Hepatocyte (in vitro differentiated cells): Measurements from ENCODE around the gene TFAP2A. TPM values are rescaled to one million over a fixed set of nuclear protein-coding genes. Genes with fewer than 3 reads are reported as not detected.

Experiments
- DNase-seq: peaks from one replicate; pipeline ENCODE4 v3.0.0-alpha.2; 2016; ENCODE audit warnings: low spot score
- H2AFZ ChIP-seq: fragments of 200-600 bp; sonication (generic); 2 replicates; pipeline ENCODE4 v1.6.0; 2016; ENCODE audit warnings: antibody characterized with exemption, mild to moderate bottlenecking
- H3K27ac ChIP-seq: fragments of 200-600 bp; sonication (generic); 2 replicates; pipeline ENCODE4 v1.5.1; 2016; ENCODE audit warnings: mild to moderate bottlenecking
- H3K27me3 ChIP-seq: fragments of 200-600 bp; sonication (generic); 2 replicates; pipeline ENCODE4 v1.6.1; 2016
- H3K36me3 ChIP-seq: fragments of 200-600 bp; sonication (generic); replicated peaks from 2 replicates; pipeline ENCODE4 v1.5.1; 2016; ENCODE audit warnings: low read depth; ENCODE audit not compliant: insufficient read depth
- H3K4me1 ChIP-seq: fragments of 200-600 bp; sonication (generic); 2 replicates; pipeline ENCODE4 v1.5.1; 2016; ENCODE audit warnings: mild to moderate bottlenecking, moderate library complexity; ENCODE audit not compliant: insufficient read depth
- H3K4me2 ChIP-seq: fragments of 200-600 bp; sonication (generic); 2 replicates; pipeline ENCODE4 v1.6.0; 2016
- H3K4me3 ChIP-seq: fragments of 200-600 bp; sonication (generic); 2 replicates; pipeline ENCODE4 v1.5.1; 2016; ENCODE audit warnings: mild to moderate bottlenecking
- H3K79me2 ChIP-seq: fragments of 200-600 bp; sonication (generic); 2 replicates; pipeline ENCODE4 v1.6.0; 2017; ENCODE audit warnings: mild to moderate bottlenecking
- H3K9me2 ChIP-seq: fragments of 200-600 bp; sonication (generic); replicated peaks from 2 replicates; pipeline ENCODE4 v1.6.0; 2017; ENCODE audit warnings: mild to moderate bottlenecking; ENCODE audit not compliant: insufficient read depth
- H3K9me3 ChIP-seq: fragments of 200-600 bp; sonication (generic); 2 replicates; pipeline ENCODE4 v1.5.1; 2016; ENCODE audit warnings: low read depth, mild to moderate bottlenecking
- H4K20me1 ChIP-seq: fragments of 200-600 bp; sonication (generic); 2 replicates; pipeline ENCODE4 v1.6.0; 2016; ENCODE audit warnings: mild to moderate bottlenecking; ENCODE audit not compliant: insufficient read depth, poor library complexity, severe bottlenecking
- EZH2 ChIP-seq: fragments of 200-600 bp; sonication (generic); IDR thresholded peaks from 2 replicates; pipeline ENCODE4 v1.6.1; 2016; ENCODE audit warnings: antibody characterized with exemption, mild to moderate bottlenecking, borderline replicate concordance
- EZH2phosphoT487 ChIP-seq: fragments of 200-600 bp; sonication (generic); IDR thresholded peaks from one replicate; pipeline ENCODE4 v1.6.1; 2018; ENCODE audit warnings: antibody characterized with exemption, mild to moderate bottlenecking, low read depth, moderate library complexity; ENCODE audit not compliant: unreplicated experiment, severe bottlenecking
- WGBS: methylation state at CpG from one replicate; pipeline ENCODE4 v1.1.6; 2016; ENCODE audit warnings: low lambda C conversion rate; ENCODE audit errors: missing lambda C conversion rate; 5-methylcytosine and 5-hydroxymethylcytosine counted together
- polyA plus RNA-seq: library from polyadenylated mRNA; unstranded; fragments of >200 nt; fragmentation: Nextera tagmentation; extraction: Ambion mirVana; gene quantifications from 2 replicates; pipeline ENCODE4 v1.2.1, GENCODE V29; 2016
- total RNA-seq: library from RNA; depleted of rRNA; stranded (reverse); fragments of >200 nt; gene quantifications from 2 replicates; pipeline ENCODE4 v1.2.3, GENCODE V29; 2014
- TF ChIP-seq, protein P1 (sequence below): fragments of 200-600 bp; sonication (generic); IDR thresholded peaks from 2 replicates; pipeline ENCODE4 v1.5.1; 2016; ENCODE audit warnings: antibody characterized with exemption, mild to moderate bottlenecking; ENCODE audit not compliant: poor library complexity

Gene TFAP2A
- total and polyA plus RNA-seq, 2 experiments from 2014 or later, result 6.2 to 14.9 TPM

- TF ChIP-seq EZH2 (peak; percentile 34), EZH2phosphoT487 (no peak)
- DNase-seq, result no peak
- Histone ChIP-seq H3K36me3 (no peaks in the 10 kb centered on the region), H3K79me2 (no peaks in the 10 kb centered on the region), H3K4me2 (no peak overlapping the region), H3K4me3 (no peak overlapping the region), H3K9me3 (no peaks in the 10 kb centered on the region), H3K27me3 (peaks cover 95% of the 10 kb centered on the region), H3K9me2 (no peaks in the 10 kb centered on the region), H4K20me1 (no peaks in the 10 kb centered on the region), H2AFZ (no peak overlapping the region), H3K4me1 (peaks cover 12% of the 10 kb centered on the region), H3K27ac (no peak overlapping the region)
- 35% methylated on average over 8 of the region's 8 CpGs for WGBS
Observed at GRCh38 chr6:10393544-10394225, 21.2 kb downstream of the TFAP2A start.

GRCh38 chr6:10391799-10392198 is 23.1 kb downstream of the TFAP2A start:
- no peaks in the 10 kb centered on the region for H3K9me2 ChIP-seq
- peaks cover 12% of the 10 kb centered on the region for H3K4me1 ChIP-seq
- no peak overlapping the region for H3K4me2 ChIP-seq
- no peaks in the 10 kb centered on the region for H3K79me2 ChIP-seq
- H3K4me3 ChIP-seq, result no peak overlapping the region
- WGBS, result 29% methylated on average over 10 of the region's 10 CpGs
- H2AFZ ChIP-seq, result no peak overlapping the region
- DNase-seq, result no peak
- TF ChIP-seq EZH2phosphoT487 (no peak), EZH2 (no peak)
- TF ChIP-seq, protein P1, sequence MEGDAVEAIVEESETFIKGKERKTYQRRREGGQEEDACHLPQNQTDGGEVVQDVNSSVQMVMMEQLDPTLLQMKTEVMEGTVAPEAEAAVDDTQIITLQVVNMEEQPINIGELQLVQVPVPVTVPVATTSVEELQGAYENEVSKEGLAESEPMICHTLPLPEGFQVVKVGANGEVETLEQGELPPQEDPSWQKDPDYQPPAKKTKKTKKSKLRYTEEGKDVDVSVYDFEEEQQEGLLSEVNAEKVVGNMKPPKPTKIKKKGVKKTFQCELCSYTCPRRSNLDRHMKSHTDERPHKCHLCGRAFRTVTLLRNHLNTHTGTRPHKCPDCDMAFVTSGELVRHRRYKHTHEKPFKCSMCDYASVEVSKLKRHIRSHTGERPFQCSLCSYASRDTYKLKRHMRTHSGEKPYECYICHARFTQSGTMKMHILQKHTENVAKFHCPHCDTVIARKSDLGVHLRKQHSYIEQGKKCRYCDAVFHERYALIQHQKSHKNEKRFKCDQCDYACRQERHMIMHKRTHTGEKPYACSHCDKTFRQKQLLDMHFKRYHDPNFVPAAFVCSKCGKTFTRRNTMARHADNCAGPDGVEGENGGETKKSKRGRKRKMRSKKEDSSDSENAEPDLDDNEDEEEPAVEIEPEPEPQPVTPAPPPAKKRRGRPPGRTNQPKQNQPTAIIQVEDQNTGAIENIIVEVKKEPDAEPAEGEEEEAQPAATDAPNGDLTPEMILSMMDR, result no peak
- H3K27me3 ChIP-seq, result peaks cover 97% of the 10 kb centered on the region
- H3K27ac ChIP-seq, result no peak overlapping the region
- H4K20me1 ChIP-seq, result no peaks in the 10 kb centered on the region
- H3K36me3 ChIP-seq, result no peaks in the 10 kb centered on the region
- H3K9me3 ChIP-seq, result no peaks in the 10 kb centered on the region

DNA sequence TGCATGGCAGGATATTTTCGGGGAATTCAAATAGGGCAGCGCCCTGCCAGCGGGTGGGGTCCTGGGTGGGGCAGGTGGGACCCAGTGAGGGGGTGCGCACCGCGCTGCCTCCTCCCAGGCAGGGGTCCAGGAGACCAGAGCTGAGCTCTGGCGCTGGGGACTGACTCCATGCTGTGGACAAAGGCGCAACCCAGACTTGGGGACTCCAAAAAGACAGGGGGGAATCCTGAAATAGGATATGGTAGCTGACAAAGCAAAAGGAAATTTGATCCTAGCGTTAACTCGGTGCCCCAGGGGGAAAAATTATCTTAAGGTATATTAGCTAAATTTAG is 23.6 kb downstream of the TFAP2A start:
- Histone ChIP-seq H3K36me3 (no peaks in the 10 kb centered on the region), H3K4me3 (no peak overlapping the region), H3K27me3 (peaks cover 100% of the 10 kb centered on the region), H3K9me2 (no peaks in the 10 kb centered on the region), H3K9me3 (no peaks in the 10 kb centered on the region), H3K27ac (peak overlapping the region; percentile 22), H3K4me1 (peaks cover 12% of the 10 kb centered on the region), H4K20me1 (no peaks in the 10 kb centered on the region), H3K79me2 (no peaks in the 10 kb centered on the region), H2AFZ (no peak overlapping the region), H3K4me2 (no peak overlapping the region)
- 23% methylated on average over 8 of the region's 10 CpGs for WGBS
- TF ChIP-seq EZH2, result no peak
- no peak for TF ChIP-seq EZH2phosphoT487
- TF ChIP-seq, protein P1, result no peak
- no peak for DNase-seq

DNA sequence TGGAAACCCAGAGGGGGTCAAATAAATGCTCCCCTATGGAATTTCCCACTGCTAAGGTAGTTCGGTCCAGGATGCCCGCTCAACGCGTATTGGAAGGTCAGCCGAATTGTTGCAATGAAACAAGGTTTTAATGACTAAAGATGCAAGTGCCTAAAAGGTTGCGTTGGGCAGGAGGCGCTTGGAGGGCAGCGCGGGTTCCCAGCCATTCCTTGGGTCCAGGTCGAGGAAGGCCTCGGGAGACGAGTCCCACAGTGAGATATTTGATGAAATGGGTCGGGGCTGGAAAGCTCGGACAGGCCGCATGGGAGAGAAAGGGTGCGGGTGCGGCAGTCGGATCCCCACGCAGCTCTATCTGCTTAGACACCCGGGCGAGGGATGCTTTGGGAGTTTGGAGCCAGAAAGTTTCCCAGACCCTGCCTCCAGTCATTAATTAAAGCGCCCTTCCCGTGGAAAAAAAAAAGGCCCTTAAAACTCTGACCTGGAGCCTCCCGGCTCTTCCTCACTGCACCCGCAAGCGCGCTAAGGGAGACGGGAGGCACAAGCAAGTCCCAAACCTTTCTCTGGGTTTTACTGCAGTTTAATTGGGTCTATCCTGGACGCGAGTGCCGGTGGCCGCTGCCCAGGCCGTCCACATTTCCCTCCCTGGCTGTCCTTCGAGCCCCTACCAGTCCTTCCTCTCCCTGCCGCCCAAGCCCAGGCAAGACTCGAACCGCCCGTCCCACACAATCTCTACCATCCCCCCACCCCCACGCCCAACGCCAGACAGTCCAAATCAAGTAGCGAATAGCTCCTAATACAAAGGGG is 24.2 kb downstream of the TFAP2A start:
- H3K79me2 ChIP-seq, result no peaks in the 10 kb centered on the region
- H3K27me3 ChIP-seq, result peaks cover 100% of the 10 kb centered on the region
- H2AFZ ChIP-seq, result no peak overlapping the region
- WGBS, result 22% methylated on average over 41 of the region's 41 CpGs
- DNase-seq, result no peak
- H3K9me3 ChIP-seq, result no peaks in the 10 kb centered on the region
- H3K27ac ChIP-seq, result peak overlapping the region; percentile 60
- H3K9me2 ChIP-seq, result no peaks in the 10 kb centered on the region
- no peak overlapping the region for H3K4me3 ChIP-seq
- H4K20me1 ChIP-seq, result no peaks in the 10 kb centered on the region
- TF ChIP-seq EZH2 (peak; percentile 95), EZH2phosphoT487 (no peak)
- no peaks in the 10 kb centered on the region for H3K36me3 ChIP-seq
- H3K4me1 ChIP-seq, result peaks cover 13% of the 10 kb centered on the region
- peak overlapping the region; percentile 77 for H3K4me2 ChIP-seq
